GM21526 (cell line): ENCODE measurements around the gene ARMCX5.
A peak's percentile ranks its signal among the peaks of the same experiment; 100 is the strongest.

Source experiments
- ATAC-seq: cut with Tn5 transposase; IDR thresholded peaks from one replicate; pipeline ENCODE4 v1.9.1; 2021; ENCODE audit warnings: moderate library complexity; ENCODE audit not compliant: unreplicated experiment, low FRiP score

The ARMCX5 gene

GRCh38 chrX:102599084-102599950, at the start of gene ARMCX5:
Gene ARMCX5, plus strand, starts transcription at chrX:102599515. Its CDS starts 2,627 bp downstream, at chrX:102602142.
- peak; percentile 91 for ATAC-seq

- ATAC-seq, result no peak
Measured at GRCh38 chrX:102558607-102559006, 40.7 kb upstream of the ARMCX5 start.

- no peak for ATAC-seq
Measured at GRCh38 chrX:102560423-102561068, 38.8 kb upstream of the ARMCX5 start.

GRCh38 chrX:102580891-102581290, 18.4 kb upstream of the ARMCX5 start:
- ATAC-seq, result no peak

- no peak for ATAC-seq
Measured at GRCh38 chrX:102593367-102593766, 5.9 kb upstream of the ARMCX5 start.

GRCh38 chrX:102599951-102600579, 750 bp downstream of the ARMCX5 start:
- ATAC-seq, result peak; percentile 20

GRCh38 chrX:102604327-102604726, 5.0 kb downstream of the ARMCX5 start:
- ATAC-seq, result no peak

- no peak for ATAC-seq
Measured at GRCh38 chrX:102606115-102606514, 6.8 kb downstream of the ARMCX5 start.

- no peak for ATAC-seq
Measured at GRCh38 chrX:102610905-102611304, 11.6 kb downstream of the ARMCX5 start.

GRCh38 chrX:102624105-102624504, 24.8 kb downstream of the ARMCX5 start:
- no peak for ATAC-seq

- no peak for ATAC-seq
Measured at GRCh38 chrX:102627640-102628039, 28.3 kb downstream of the ARMCX5 start.

GRCh38 chrX:102637561-102637960, 38.2 kb downstream of the ARMCX5 start:
- no peak for ATAC-seq

- no peak for ATAC-seq
Measured at GRCh38 chrX:102650903-102651241, 51.6 kb downstream of the ARMCX5 start.

GRCh38 chrX:102651242-102652011, 52.1 kb downstream of the ARMCX5 start, which contains the start of gene GPRASP1:
Gene GPRASP1, plus strand, starts transcription at chrX:102651483. Its CDS starts 2,431 bp downstream, at chrX:102653914.
- ATAC-seq, result no peak

GRCh38 chrX:102652031-102652688, 52.8 kb downstream of the ARMCX5 start:
- peak; percentile 41 for ATAC-seq
